ENCODE data around the gene AJAP1. TPM values are rescaled to one million over a fixed set of nuclear protein-coding genes. Genes with fewer than 3 reads are reported as not detected.

The AJAP1 gene
- total RNA-seq, 2 experiments from 2014 or later = not detected

DNA sequence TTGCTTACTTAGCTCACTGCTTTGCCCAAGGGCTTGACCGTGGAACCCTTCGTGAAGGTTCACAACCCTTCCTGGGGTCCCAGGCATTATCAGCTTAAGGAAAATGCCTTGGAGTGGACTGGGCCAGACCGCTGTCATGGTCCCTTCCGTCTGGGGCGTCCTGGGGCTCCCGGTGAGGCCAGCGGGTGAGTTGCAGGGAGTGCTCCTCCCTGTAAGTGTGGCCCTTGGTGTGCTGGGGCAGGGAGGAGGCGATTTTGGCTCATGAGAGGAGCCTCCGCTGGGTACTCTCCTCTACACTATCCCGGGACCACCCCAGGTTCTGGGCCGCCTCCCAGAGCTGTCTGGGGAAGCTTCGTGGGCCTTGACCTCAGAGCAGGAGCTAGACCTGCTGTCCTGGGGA, 48.1 kb downstream of the AJAP1 start:
- intact Hi-C loops (cut with micrococcal nuclease; ENCODE audit: unreplicated experiment) = no loop called here
- DNase-seq (ENCODE audit: low spot score) = no peak
- Histone ChIP-seq H3K9me3 (ENCODE audit: low read length) (no peaks in the 10 kb centered on the region), H3K36me3 (ENCODE audit: insufficient read depth, low read length) (no peaks in the 10 kb centered on the region), H3K9me2 (ENCODE audit: insufficient read depth, low read length) (no peaks in the 10 kb centered on the region), H3K4me2 (ENCODE audit: low read length) (no peak overlapping the region), H3K4me3 (ENCODE audit: low read depth, low read length, poor library complexity, severe bottlenecking) (no peak overlapping the region), H3K4me1 (ENCODE audit: insufficient read depth, low read length, poor library complexity, severe bottlenecking) (no peaks in the 10 kb centered on the region), H2AFZ (ENCODE audit: low read length) (no peak overlapping the region), H3K79me2 (ENCODE audit: insufficient read depth, low read depth, low read length) (no peaks in the 10 kb centered on the region), H3K27ac (ENCODE audit: low read depth, low read length, poor library complexity, severe bottlenecking) (no peak overlapping the region), H4K20me1 (ENCODE audit: insufficient read depth, low read length) (no peaks in the 10 kb centered on the region)
- POLR2A ChIA-PET = no interaction called here
- TF ChIP-seq, protein P1, sequence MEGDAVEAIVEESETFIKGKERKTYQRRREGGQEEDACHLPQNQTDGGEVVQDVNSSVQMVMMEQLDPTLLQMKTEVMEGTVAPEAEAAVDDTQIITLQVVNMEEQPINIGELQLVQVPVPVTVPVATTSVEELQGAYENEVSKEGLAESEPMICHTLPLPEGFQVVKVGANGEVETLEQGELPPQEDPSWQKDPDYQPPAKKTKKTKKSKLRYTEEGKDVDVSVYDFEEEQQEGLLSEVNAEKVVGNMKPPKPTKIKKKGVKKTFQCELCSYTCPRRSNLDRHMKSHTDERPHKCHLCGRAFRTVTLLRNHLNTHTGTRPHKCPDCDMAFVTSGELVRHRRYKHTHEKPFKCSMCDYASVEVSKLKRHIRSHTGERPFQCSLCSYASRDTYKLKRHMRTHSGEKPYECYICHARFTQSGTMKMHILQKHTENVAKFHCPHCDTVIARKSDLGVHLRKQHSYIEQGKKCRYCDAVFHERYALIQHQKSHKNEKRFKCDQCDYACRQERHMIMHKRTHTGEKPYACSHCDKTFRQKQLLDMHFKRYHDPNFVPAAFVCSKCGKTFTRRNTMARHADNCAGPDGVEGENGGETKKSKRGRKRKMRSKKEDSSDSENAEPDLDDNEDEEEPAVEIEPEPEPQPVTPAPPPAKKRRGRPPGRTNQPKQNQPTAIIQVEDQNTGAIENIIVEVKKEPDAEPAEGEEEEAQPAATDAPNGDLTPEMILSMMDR (conservative IDR thresholded peaks at IDR 0.05; ENCODE audit: low read length) = no peak
- TF ChIP-seq EZH2phosphoT487 (IDR thresholded peaks at IDR 0.05; ENCODE audit: borderline replicate concordance, low read depth, low read length) = no peak
- no TSS peak for BruUV-seq (replicated peaks)
- CTCF ChIA-PET (ENCODE audit: unreplicated experiment) = no interaction called here

- H2AFZ ChIP-seq (ENCODE audit: low read length) = no peak overlapping the region
- CTCF ChIA-PET (ENCODE audit: unreplicated experiment) = no interaction called here
- DNase-seq (ENCODE audit: low spot score) = no peak
- no peak overlapping the region for H3K27ac ChIP-seq (ENCODE audit: low read depth, low read length, poor library complexity, severe bottlenecking)
- H3K4me2 ChIP-seq (ENCODE audit: low read length) = no peak overlapping the region
- no peaks in the 10 kb centered on the region for H3K4me1 ChIP-seq (ENCODE audit: insufficient read depth, low read length, poor library complexity, severe bottlenecking)
- POLR2A ChIA-PET = no interaction called here
- no peak overlapping the region for H3K4me3 ChIP-seq (ENCODE audit: low read depth, low read length, poor library complexity, severe bottlenecking)
- no peaks in the 10 kb centered on the region for H4K20me1 ChIP-seq (ENCODE audit: insufficient read depth, low read length)
- no peak for TF ChIP-seq EZH2phosphoT487 (IDR thresholded peaks at IDR 0.05; ENCODE audit: borderline replicate concordance, low read depth, low read length)
- TF ChIP-seq, protein P1 (conservative IDR thresholded peaks at IDR 0.05; ENCODE audit: low read length) = no peak
- H3K36me3 ChIP-seq (ENCODE audit: insufficient read depth, low read length) = no peaks in the 10 kb centered on the region
- intact Hi-C loops (cut with micrococcal nuclease; ENCODE audit: unreplicated experiment) = no loop called here
- H3K9me3 ChIP-seq (ENCODE audit: low read length) = no peaks in the 10 kb centered on the region
- H3K9me2 ChIP-seq (ENCODE audit: insufficient read depth, low read length) = no peaks in the 10 kb centered on the region
- no TSS peak for BruUV-seq (replicated peaks)
- H3K79me2 ChIP-seq (ENCODE audit: insufficient read depth, low read depth, low read length) = no peaks in the 10 kb centered on the region
Observed at GRCh38 chr1:4702932-4703331, 48.5 kb downstream of the AJAP1 start.

GRCh38 chr1:4703646-4704045, 49.2 kb downstream of the AJAP1 start:
- no peak overlapping the region for H3K4me3 ChIP-seq (ENCODE audit: low read depth, low read length, poor library complexity, severe bottlenecking)
- no peaks in the 10 kb centered on the region for H3K9me3 ChIP-seq (ENCODE audit: low read length)
- no peak overlapping the region for H2AFZ ChIP-seq (ENCODE audit: low read length)
- H3K27ac ChIP-seq (ENCODE audit: low read depth, low read length, poor library complexity, severe bottlenecking) = no peak overlapping the region
- TF ChIP-seq EZH2phosphoT487 (IDR thresholded peaks at IDR 0.05; ENCODE audit: borderline replicate concordance, low read depth, low read length) = no peak
- TF ChIP-seq, protein P1 (conservative IDR thresholded peaks at IDR 0.05; ENCODE audit: low read length) = no peak
- no peak overlapping the region for H3K4me2 ChIP-seq (ENCODE audit: low read length)
- H3K36me3 ChIP-seq (ENCODE audit: insufficient read depth, low read length) = no peaks in the 10 kb centered on the region
- DNase-seq (ENCODE audit: low spot score) = no peak
- CTCF ChIA-PET (ENCODE audit: unreplicated experiment) = no interaction called here
- H3K9me2 ChIP-seq (ENCODE audit: insufficient read depth, low read length) = no peaks in the 10 kb centered on the region
- no peaks in the 10 kb centered on the region for H4K20me1 ChIP-seq (ENCODE audit: insufficient read depth, low read length)
- BruUV-seq (replicated peaks) = no TSS peak
- no peaks in the 10 kb centered on the region for H3K4me1 ChIP-seq (ENCODE audit: insufficient read depth, low read length, poor library complexity, severe bottlenecking)
- POLR2A ChIA-PET = no interaction called here
- H3K79me2 ChIP-seq (ENCODE audit: insufficient read depth, low read depth, low read length) = no peaks in the 10 kb centered on the region
- intact Hi-C loops (cut with micrococcal nuclease; ENCODE audit: unreplicated experiment) = no loop called here
